Neural cell (in vitro differentiated cells): ENCODE data around the gene FDXACB1. TPM values are rescaled to one million over a fixed set of nuclear protein-coding genes. Genes with fewer than 3 reads are reported as not detected.

Experiments used
- H2AFZ ChIP-seq: fragments of 200-600, 300-800 bp; sonication (generic), shearing (Covaris generic); 2 replicates; pipeline ENCODE4 v1.6.0; 2014; ENCODE audit warnings: low read depth, mild to moderate bottlenecking, antibody characterized with exemption, low read length, moderate library complexity
- H3F3A ChIP-seq: fragments of 200-600 bp; shearing (Covaris generic); 2 replicates; pipeline ENCODE4 v1.6.1; 2016; ENCODE audit warnings: mild to moderate bottlenecking, moderate library complexity, mixed read lengths, antibody characterized with exemption, low read length; ENCODE audit not compliant: insufficient read depth, poor library complexity, severe bottlenecking
- H3K27ac ChIP-seq: fragments of 200-600, 300-800 bp; sonication (generic), shearing (Covaris generic); 2 replicates; pipeline ENCODE4 v1.5.1; 2014; ENCODE audit warnings: mild to moderate bottlenecking, low read length, moderate library complexity
- H3K27me3 ChIP-seq: fragments of 300-800, 200-600 bp; sonication (generic), shearing (Covaris generic); 2 replicates; pipeline ENCODE4 v1.6.0; 2014; ENCODE audit warnings: mild to moderate bottlenecking, low read depth, low read length, moderate library complexity; ENCODE audit not compliant: insufficient read depth
- H3K36me3 ChIP-seq: fragments of 300-800, 200-600 bp; sonication (generic), shearing (Covaris generic); 2 replicates; pipeline ENCODE4 v1.5.1; 2014; ENCODE audit warnings: mild to moderate bottlenecking, antibody characterized with exemption, low read length, moderate library complexity; ENCODE audit not compliant: insufficient read depth
- H3K4me2 ChIP-seq: fragments of 300-800, 200-600 bp; sonication (generic), shearing (Covaris generic); 2 replicates; pipeline ENCODE4 v1.6.0; 2014; ENCODE audit warnings: mild to moderate bottlenecking, low read length
- H3K4me3 ChIP-seq: fragments of 300-800, 200-600 bp; sonication (generic), shearing (Covaris generic); 2 replicates; pipeline ENCODE4 v1.5.1; 2014; ENCODE audit warnings: mild to moderate bottlenecking, low read length, moderate library complexity
- H3K79me2 ChIP-seq: fragments of 200-600 bp; shearing (Covaris generic); replicated peaks from 2 replicates; pipeline ENCODE4 v1.6.0; 2014; ENCODE audit warnings: mild to moderate bottlenecking, low read length, moderate library complexity; ENCODE audit not compliant: insufficient read depth
- H3K9ac ChIP-seq: fragments of 300-800, 200-600 bp; sonication (generic), shearing (Covaris generic); 2 replicates; pipeline ENCODE4 v1.6.1; 2016; ENCODE audit warnings: mild to moderate bottlenecking, low read length, mixed read lengths
- H3K9me2 ChIP-seq: fragments of 200-600 bp; shearing (Covaris generic); 2 replicates; pipeline ENCODE4 v1.6.1; 2016; ENCODE audit warnings: mild to moderate bottlenecking, low read length, mixed read lengths; ENCODE audit not compliant: insufficient read depth
- H3K9me3 ChIP-seq: fragments of 200-600, 300-800 bp; sonication (generic), shearing (Covaris generic); 2 replicates; pipeline ENCODE4 v1.6.1; 2016; ENCODE audit warnings: mild to moderate bottlenecking, mixed run types, low read length, moderate library complexity, mixed read lengths
- H4K20me1 ChIP-seq: fragments of 200-600 bp; shearing (Covaris generic); 2 replicates; pipeline ENCODE4 v1.6.1; 2016; ENCODE audit warnings: mild to moderate bottlenecking, mixed run types; ENCODE audit not compliant: insufficient read depth
- CTCF ChIP-seq: fragments of 450-650 bp; IDR thresholded peaks from 2 replicates; pipeline ENCODE4 v1.5.1; 2014; ENCODE audit warnings: antibody characterized with exemption, mild to moderate bottlenecking, moderate library complexity; ENCODE audit not compliant: poor library complexity, severe bottlenecking
- EP300 ChIP-seq: fragments of 450-650 bp; conservative IDR thresholded peaks from 2 replicates; pipeline ENCODE4 v1.6.1; 2014; ENCODE audit warnings: antibody characterized with exemption, mild to moderate bottlenecking, moderate library complexity; ENCODE audit not compliant: poor library complexity, severe bottlenecking
- EZH2 ChIP-seq: fragments of 200-600, 300-800 bp; shearing (Covaris generic), sonication (generic); IDR thresholded peaks from 2 replicates; pipeline ENCODE4 v1.6.1; 2014; ENCODE audit warnings: antibody characterized with exemption, low read length, borderline replicate concordance, mild to moderate bottlenecking; ENCODE audit not compliant: insufficient read depth, poor library complexity, severe bottlenecking
- MXI1 ChIP-seq: fragments of 450-650 bp; conservative IDR thresholded peaks from 2 replicates; pipeline ENCODE4 v1.6.1; 2014; ENCODE audit warnings: antibody characterized with exemption, mild to moderate bottlenecking; ENCODE audit not compliant: poor library complexity, severe bottlenecking
- POLR2AphosphoS5 ChIP-seq: IDR thresholded peaks from 2 replicates; pipeline ENCODE4 v1.6.1; 2012
- RAD21 ChIP-seq: fragments of 450-650 bp; conservative IDR thresholded peaks from 2 replicates; pipeline ENCODE4 v1.6.1; 2014; ENCODE audit warnings: antibody characterized with exemption, mild to moderate bottlenecking, moderate library complexity
- REST ChIP-seq: IDR thresholded peaks from 2 replicates; pipeline ENCODE4 v1.6.1; 2012; ENCODE audit warnings: borderline replicate concordance
- SMC3 ChIP-seq: fragments of 450-650 bp; conservative IDR thresholded peaks from 2 replicates; pipeline ENCODE4 v1.6.1; 2014; ENCODE audit warnings: antibody characterized with exemption, mild to moderate bottlenecking, moderate library complexity; ENCODE audit not compliant: poor library complexity
- TAF1 ChIP-seq: IDR thresholded peaks from 2 replicates; pipeline ENCODE4 v1.6.1; 2012; ENCODE audit warnings: low read depth
- polyA plus RNA-seq: library from polyadenylated mRNA; depleted of rRNA; stranded (reverse); fragments of >200 nt; gene quantifications from 2 replicates; pipeline ENCODE4 v1.2.3, GENCODE V29; 2014

Gene FDXACB1
- polyA plus RNA-seq, 1 donor from 2014 or later, result 3.1 TPM

- Histone ChIP-seq H3K27ac (no peak overlapping the region), H3F3A (peaks cover 4% of the 10 kb centered on the region), H3K4me3 (no peak overlapping the region), H3K27me3 (no peaks in the 10 kb centered on the region), H2AFZ (no peak overlapping the region), H4K20me1 (no peaks in the 10 kb centered on the region), H3K79me2 (no peaks in the 10 kb centered on the region), H3K36me3 (no peaks in the 10 kb centered on the region), H3K9ac (no peak overlapping the region), H3K4me2 (no peak overlapping the region), H3K9me2 (no peaks in the 10 kb centered on the region), H3K9me3 (no peaks in the 10 kb centered on the region)
- TF ChIP-seq SMC3, result no peak
- no peak for TF ChIP-seq EZH2
- TF ChIP-seq RAD21, result no peak
- no peak for TF ChIP-seq REST
- no peak for TF ChIP-seq TAF1
- no peak for TF ChIP-seq POLR2AphosphoS5
- TF ChIP-seq CTCF, result no peak
- no peak for TF ChIP-seq MXI1
- TF ChIP-seq EP300, result no peak
These were observed 43.8 kb upstream of the FDXACB1 start for GRCh38 chr11:111922803-111923202.

GRCh38 chr11:111921541-111922230, 42.7 kb upstream of the FDXACB1 start:
- Histone ChIP-seq H3K27me3 (no peaks in the 10 kb centered on the region), H3F3A (peaks cover 4% of the 10 kb centered on the region), H3K4me2 (no peak overlapping the region), H3K9me2 (no peaks in the 10 kb centered on the region), H3K4me3 (no peak overlapping the region), H3K36me3 (no peaks in the 10 kb centered on the region), H2AFZ (no peak overlapping the region), H4K20me1 (no peaks in the 10 kb centered on the region), H3K9ac (no peak overlapping the region), H3K79me2 (no peaks in the 10 kb centered on the region), H3K27ac (no peak overlapping the region), H3K9me3 (no peaks in the 10 kb centered on the region)
- no peak for TF ChIP-seq POLR2AphosphoS5
- TF ChIP-seq EP300, result no peak
- no peak for TF ChIP-seq SMC3
- no peak for TF ChIP-seq EZH2
- TF ChIP-seq RAD21, result no peak
- no peak for TF ChIP-seq MXI1
- no peak for TF ChIP-seq REST
